ENCODE data around the gene UBAP2.

DNA sequence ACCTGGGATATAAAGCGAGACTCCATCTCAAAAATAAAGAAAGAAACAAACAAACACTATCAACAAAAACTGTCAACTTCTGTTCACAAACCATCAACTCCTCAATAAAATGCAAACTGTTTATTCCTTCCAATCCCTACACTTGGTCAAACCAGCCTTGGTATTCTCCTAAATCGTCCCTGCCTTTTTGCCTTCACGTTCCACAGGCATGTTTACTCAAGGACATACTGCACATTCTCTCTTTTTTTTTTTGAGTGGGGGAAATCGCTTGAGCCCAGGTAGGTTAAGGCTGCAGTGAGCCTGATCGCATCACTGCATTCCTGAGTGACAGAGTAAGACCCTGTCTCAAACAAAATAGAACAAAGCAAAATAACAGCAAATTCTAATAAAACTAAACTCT, 13.0 kb downstream of the UBAP2 start:
- TF ChIP-seq, protein P1, sequence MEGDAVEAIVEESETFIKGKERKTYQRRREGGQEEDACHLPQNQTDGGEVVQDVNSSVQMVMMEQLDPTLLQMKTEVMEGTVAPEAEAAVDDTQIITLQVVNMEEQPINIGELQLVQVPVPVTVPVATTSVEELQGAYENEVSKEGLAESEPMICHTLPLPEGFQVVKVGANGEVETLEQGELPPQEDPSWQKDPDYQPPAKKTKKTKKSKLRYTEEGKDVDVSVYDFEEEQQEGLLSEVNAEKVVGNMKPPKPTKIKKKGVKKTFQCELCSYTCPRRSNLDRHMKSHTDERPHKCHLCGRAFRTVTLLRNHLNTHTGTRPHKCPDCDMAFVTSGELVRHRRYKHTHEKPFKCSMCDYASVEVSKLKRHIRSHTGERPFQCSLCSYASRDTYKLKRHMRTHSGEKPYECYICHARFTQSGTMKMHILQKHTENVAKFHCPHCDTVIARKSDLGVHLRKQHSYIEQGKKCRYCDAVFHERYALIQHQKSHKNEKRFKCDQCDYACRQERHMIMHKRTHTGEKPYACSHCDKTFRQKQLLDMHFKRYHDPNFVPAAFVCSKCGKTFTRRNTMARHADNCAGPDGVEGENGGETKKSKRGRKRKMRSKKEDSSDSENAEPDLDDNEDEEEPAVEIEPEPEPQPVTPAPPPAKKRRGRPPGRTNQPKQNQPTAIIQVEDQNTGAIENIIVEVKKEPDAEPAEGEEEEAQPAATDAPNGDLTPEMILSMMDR (IDR thresholded peaks at IDR 0.05): no peak
- TF ChIP-seq POLR2A (IDR thresholded peaks at IDR 0.05): no peak
